Glutamatergic neuron (in vitro differentiated cells): ENCODE measurements around the gene ACOT11. TPM values are rescaled to one million over a fixed set of nuclear protein-coding genes. Genes with fewer than 3 reads are reported as not detected.
A peak's percentile ranks its signal among the peaks of the same experiment; 100 is the strongest.

Source experiments
- DNase-seq: peaks from one replicate; pipeline ENCODE4 v3.0.0; 2022
- H3K27ac Mint-ChIP-seq: one replicate; pipeline ENCODE4 v1.8.0; 2020; ENCODE audit warnings: mild to moderate bottlenecking, mixed read lengths, inconsistent platforms; ENCODE audit not compliant: unreplicated experiment
- H3K27me3 Mint-ChIP-seq: one replicate; pipeline ENCODE4 v1.8.0; 2020; ENCODE audit warnings: mild to moderate bottlenecking, moderate library complexity, mixed read lengths, inconsistent platforms; ENCODE audit not compliant: unreplicated experiment
- H3K36me3 Mint-ChIP-seq: one replicate; pipeline ENCODE4 v1.8.0; 2020; ENCODE audit warnings: mild to moderate bottlenecking, mixed read lengths, inconsistent platforms; ENCODE audit not compliant: unreplicated experiment
- H3K4me1 Mint-ChIP-seq: one replicate; pipeline ENCODE4 v1.8.0; 2020; ENCODE audit warnings: mild to moderate bottlenecking, low read depth, mixed read lengths, inconsistent platforms; ENCODE audit not compliant: unreplicated experiment
- H3K4me3 Mint-ChIP-seq: one replicate; pipeline ENCODE4 v1.8.0; 2020; ENCODE audit warnings: mild to moderate bottlenecking, mixed read lengths, inconsistent platforms; ENCODE audit not compliant: unreplicated experiment
- H3K9me3 Mint-ChIP-seq: one replicate; pipeline ENCODE4 v1.8.0; 2020; ENCODE audit warnings: mild to moderate bottlenecking, moderate library complexity, mixed read lengths, inconsistent platforms; ENCODE audit not compliant: unreplicated experiment
- CTCF ChIP-seq: fragments of 200-600 bp; sonication (generic); IDR thresholded peaks from one replicate; pipeline ENCODE4 v1.5.0; 2021; ENCODE audit not compliant: partially characterized antibody, unreplicated experiment
- total RNA-seq: library from RNA; stranded (reverse); fragmentation: NEBNext Ultra II Directional; extraction: Animal tissue kit (Norgen Biotek cat#: 25700); gene quantifications from one replicate; pipeline ENCODE4 v1.2.1, GENCODE V29; 2021; ENCODE audit not compliant: unreplicated experiment

ACOT11 gene
- total RNA-seq, 1 donor from 2014 or later = 0.32 TPM

- Mint-ChIP-seq H3K4me3 (no peak overlapping the region), H3K36me3 (no peaks in the 10 kb centered on the region), H3K4me1 (peaks cover 18% of the 10 kb centered on the region), H3K27ac (no peak overlapping the region), H3K9me3 (peaks cover 11% of the 10 kb centered on the region), H3K27me3 (peaks cover 6% of the 10 kb centered on the region)
- no peak for TF ChIP-seq CTCF
- DNase-seq = no peak
These were observed 33.6 kb downstream of the ACOT11 start for GRCh38 chr1:54581621-54582035.

- H3K4me1 Mint-ChIP-seq = peaks cover 18% of the 10 kb centered on the region
- H3K27me3 Mint-ChIP-seq = peaks cover 6% of the 10 kb centered on the region
- TF ChIP-seq CTCF = no peak
- no peak for DNase-seq
- H3K27ac Mint-ChIP-seq = no peak overlapping the region
- no peak overlapping the region for H3K4me3 Mint-ChIP-seq
- H3K9me3 Mint-ChIP-seq = peaks cover 11% of the 10 kb centered on the region
- H3K36me3 Mint-ChIP-seq = no peaks in the 10 kb centered on the region
These were observed 34.7 kb downstream of the ACOT11 start for GRCh38 chr1:54582566-54583306.

- H3K27ac Mint-ChIP-seq = peak overlapping the region; percentile 73
- H3K27me3 Mint-ChIP-seq = peaks cover 6% of the 10 kb centered on the region
- no peak overlapping the region for H3K4me3 Mint-ChIP-seq
- TF ChIP-seq CTCF = no peak
- no peaks in the 10 kb centered on the region for H3K36me3 Mint-ChIP-seq
- H3K4me1 Mint-ChIP-seq = peaks cover 18% of the 10 kb centered on the region
- DNase-seq = no peak
- peaks cover 11% of the 10 kb centered on the region for H3K9me3 Mint-ChIP-seq
These were observed 35.3 kb downstream of the ACOT11 start for GRCh38 chr1:54583307-54583686.

DNA sequence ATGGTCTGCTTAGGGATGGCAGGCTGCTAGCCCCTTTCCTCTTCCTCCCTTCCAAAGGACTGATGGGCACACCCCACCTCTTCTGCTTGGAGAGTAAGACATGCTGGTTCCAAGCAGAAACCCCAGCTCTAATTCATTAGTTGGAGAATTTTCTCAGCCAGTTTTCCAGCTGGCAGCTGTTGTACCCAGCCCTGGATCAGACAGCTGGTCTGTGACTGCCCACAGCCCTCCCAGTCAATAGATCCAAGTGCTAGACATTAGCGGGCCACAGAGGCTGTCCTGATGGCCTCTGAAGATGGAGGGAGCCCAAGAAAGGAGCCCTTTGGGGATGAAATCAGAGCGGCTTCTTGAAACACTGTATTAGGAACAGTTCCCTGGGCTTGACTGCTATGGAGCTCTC lies 35.8 kb downstream of the ACOT11 start:
- no peak for TF ChIP-seq CTCF
- peaks cover 18% of the 10 kb centered on the region for H3K4me1 Mint-ChIP-seq
- H3K4me3 Mint-ChIP-seq = peak overlapping the region; percentile 15
- H3K36me3 Mint-ChIP-seq = no peaks in the 10 kb centered on the region
- DNase-seq = peak; percentile 45
- peak overlapping the region; percentile 73 for H3K27ac Mint-ChIP-seq
- peaks cover 11% of the 10 kb centered on the region for H3K9me3 Mint-ChIP-seq
- peaks cover 6% of the 10 kb centered on the region for H3K27me3 Mint-ChIP-seq

DNA sequence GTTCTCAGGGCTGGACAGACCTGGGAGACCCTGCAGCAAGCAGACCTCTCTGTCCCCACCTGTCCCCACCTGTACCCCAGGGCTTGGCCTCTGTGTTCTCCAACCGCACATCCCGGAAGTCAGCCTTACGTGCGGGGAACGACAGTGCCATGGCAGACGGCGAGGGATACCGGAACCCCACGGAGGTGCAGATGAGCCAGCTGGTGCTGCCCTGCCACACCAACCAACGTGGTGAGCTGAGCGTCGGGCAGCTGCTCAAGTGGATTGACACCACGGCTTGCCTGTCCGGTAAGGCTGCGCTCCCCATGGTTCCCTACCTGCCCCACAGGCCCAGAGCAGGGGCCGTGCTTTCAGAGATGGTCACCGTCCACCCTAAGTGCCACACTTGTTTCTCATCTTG lies 36.5 kb downstream of the ACOT11 start:
- H3K4me1 Mint-ChIP-seq = peaks cover 18% of the 10 kb centered on the region
- H3K27ac Mint-ChIP-seq = no peak overlapping the region
- peaks cover 6% of the 10 kb centered on the region for H3K27me3 Mint-ChIP-seq
- DNase-seq = no peak
- peaks cover 11% of the 10 kb centered on the region for H3K9me3 Mint-ChIP-seq
- H3K36me3 Mint-ChIP-seq = no peaks in the 10 kb centered on the region
- no peak overlapping the region for H3K4me3 Mint-ChIP-seq
- TF ChIP-seq CTCF = no peak
